GM18867 (cell line): ENCODE measurements around the gene UROD.

Experiments used
- ATAC-seq: cut with Tn5 transposase; IDR thresholded peaks from one replicate; pipeline ENCODE4 v1.9.1; 2021; ENCODE audit warnings: mild to moderate bottlenecking, moderate library complexity; ENCODE audit not compliant: unreplicated experiment

Gene UROD

GRCh38 chr1:45008076-45008475 lies 4.0 kb upstream of the UROD start:
- no peak for ATAC-seq

- no peak for ATAC-seq
Observed at GRCh38 chr1:45008516-45008915, 3.5 kb upstream of the UROD start.

- ATAC-seq = no peak
Observed at GRCh38 chr1:45009296-45009865, 2.7 kb upstream of the UROD start.

GRCh38 chr1:45009956-45010854 lies 1.8 kb upstream of the UROD start:
- ATAC-seq = no peak

GRCh38 chr1:45010855-45011811 lies 921 bp upstream of the UROD start, which contains the start of gene HECTD3:
Gene HECTD3, minus strand, starts transcription at chr1:45011324. Its CDS starts 67 bp downstream, at chr1:45011257.
- peak; percentile 75 for ATAC-seq

- ATAC-seq = no peak
Observed at GRCh38 chr1:45012639-45013278, 705 bp downstream of the UROD start.

- ATAC-seq = no peak
Observed at GRCh38 chr1:45013551-45014209, 1.6 kb downstream of the UROD start.

GRCh38 chr1:45014321-45015028 lies 2.4 kb downstream of the UROD start:
- ATAC-seq = no peak

GRCh38 chr1:45015683-45016082 lies 3.6 kb downstream of the UROD start:
- no peak for ATAC-seq

- no peak for ATAC-seq
Observed at GRCh38 chr1:45016090-45016697, 4.1 kb downstream of the UROD start.

- no peak for ATAC-seq
Observed at GRCh38 chr1:45016767-45017166, 4.7 kb downstream of the UROD start.

- peak; percentile 66 for ATAC-seq
Observed at GRCh38 chr1:45018599-45019230, 6.7 kb downstream of the UROD start.

GRCh38 chr1:45023663-45024062 lies 11.6 kb downstream of the UROD start:
- no peak for ATAC-seq

GRCh38 chr1:45026446-45026845 lies 14.4 kb downstream of the UROD start:
- no peak for ATAC-seq

GRCh38 chr1:45032837-45033236 lies 20.8 kb downstream of the UROD start:
- no peak for ATAC-seq

GRCh38 chr1:45033356-45033755 lies 21.3 kb downstream of the UROD start:
- ATAC-seq = no peak

- ATAC-seq = no peak
Observed at GRCh38 chr1:45035631-45036301, 23.7 kb downstream of the UROD start.

- no peak for ATAC-seq
Observed at GRCh38 chr1:45037456-45037855, 25.4 kb downstream of the UROD start.
